Stimulated activated CD4-positive, alpha-beta T cell treated with anti-CD3 and anti-CD28 coated beads, TNF-alpha, amount 100 ng/mL, for 48 hours (primary cell): ENCODE data around the gene PCDHGB1.
"Not testable (repeated sequence)": the region's sequence is repeated elsewhere in the genome, so short reads cannot be mapped to it uniquely, and the experiment has no call there.

ENCODE experiments used
- DNase-seq, 3 donors: peaks; one replicate each; pipeline ENCODE4 v3.0.0-alpha.2; 2020; ENCODE audit warnings: low read depth in 3 of 3

The PCDHGB1 gene

DNA sequence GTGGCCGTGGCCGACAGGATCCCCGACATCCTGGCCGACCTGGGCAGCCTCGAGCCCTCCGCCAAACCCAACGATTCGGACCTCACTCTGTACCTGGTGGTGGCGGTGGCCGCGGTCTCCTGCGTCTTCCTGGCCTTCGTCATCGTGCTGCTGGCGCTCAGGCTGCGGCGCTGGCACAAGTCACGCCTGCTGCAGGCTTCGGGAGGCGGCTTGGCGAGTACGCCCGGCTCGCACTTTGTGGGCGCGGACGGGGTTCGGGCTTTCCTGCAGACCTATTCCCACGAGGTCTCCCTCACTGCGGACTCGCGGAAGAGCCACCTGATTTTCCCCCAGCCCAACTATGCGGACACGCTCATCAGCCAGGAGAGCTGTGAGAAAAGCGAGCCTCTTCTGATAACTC is 3.9 kb upstream of the PCDHGB1 start:
- not testable (repeated sequence) for DNase-seq

DNA sequence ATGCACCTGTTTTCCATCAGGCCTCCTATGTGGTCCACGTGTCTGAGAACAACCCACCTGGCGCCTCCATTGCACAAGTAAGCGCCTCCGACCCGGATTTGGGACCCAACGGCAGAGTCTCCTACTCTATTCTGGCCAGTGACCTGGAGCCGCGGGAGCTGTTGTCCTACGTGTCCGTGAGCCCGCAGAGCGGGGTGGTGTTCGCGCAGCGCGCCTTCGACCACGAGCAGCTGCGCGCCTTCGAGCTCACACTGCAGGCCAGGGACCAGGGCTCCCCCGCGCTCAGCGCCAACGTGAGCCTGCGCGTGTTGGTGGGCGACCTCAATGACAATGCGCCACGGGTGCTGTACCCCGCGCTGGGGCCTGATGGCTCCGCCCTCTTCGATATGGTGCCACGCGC is 1.7 kb downstream of the PCDHGB1 start:
- DNase-seq: no peak

DNA sequence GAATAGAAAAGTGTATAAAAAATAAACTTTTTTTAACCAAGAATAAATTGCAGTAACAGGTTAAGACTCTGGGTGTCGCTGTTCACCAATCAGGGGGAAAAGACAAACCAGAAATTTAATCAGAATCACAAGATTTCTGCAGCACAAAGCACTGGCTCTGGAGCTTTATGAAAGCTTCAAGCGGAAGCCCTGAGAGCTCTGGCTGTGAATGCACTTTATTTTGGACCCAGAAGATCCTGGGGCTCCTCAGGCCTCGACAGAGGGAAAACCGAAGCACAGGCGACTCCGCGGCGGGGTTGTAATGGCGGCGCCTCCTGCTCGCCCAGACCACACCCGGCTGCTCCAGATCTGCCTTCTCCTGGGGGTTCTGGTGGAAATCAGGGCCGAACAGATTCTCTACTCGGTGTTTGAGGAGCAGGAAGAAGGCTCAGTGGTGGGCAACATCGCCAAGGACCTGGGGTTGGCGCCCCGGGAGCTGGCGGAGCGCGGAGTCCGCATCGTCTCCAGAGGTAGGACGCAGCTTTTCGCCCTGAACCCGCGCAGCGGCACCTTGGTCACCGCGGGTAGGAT is 5.1 kb downstream of the PCDHGB1 start, which contains the start of gene PCDHGA4:
Gene PCDHGA4, plus strand, starts transcription at position 122 of the 570 bp plus-strand sequence. Its CDS starts 87 bp downstream, at position 209.
- no peak for DNase-seq

DNA sequence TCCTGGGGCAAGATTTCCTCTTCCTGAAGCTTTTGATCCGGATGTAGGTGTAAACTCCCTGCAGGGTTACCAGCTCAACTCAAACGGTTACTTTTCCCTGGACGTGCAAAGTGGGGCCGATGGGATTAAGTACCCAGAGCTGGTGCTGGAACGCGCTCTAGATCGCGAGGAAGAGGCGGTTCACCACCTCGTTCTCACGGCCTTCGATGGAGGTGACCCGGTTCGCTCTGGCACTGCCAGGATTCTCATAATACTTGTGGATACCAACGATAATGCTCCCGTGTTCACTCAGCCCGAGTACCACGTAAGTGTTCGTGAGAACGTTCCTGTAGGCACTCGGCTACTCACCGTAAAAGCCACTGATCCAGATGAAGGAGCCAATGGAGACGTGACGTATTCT is 5.7 kb downstream of the PCDHGB1 start:
- no peak for DNase-seq

DNA sequence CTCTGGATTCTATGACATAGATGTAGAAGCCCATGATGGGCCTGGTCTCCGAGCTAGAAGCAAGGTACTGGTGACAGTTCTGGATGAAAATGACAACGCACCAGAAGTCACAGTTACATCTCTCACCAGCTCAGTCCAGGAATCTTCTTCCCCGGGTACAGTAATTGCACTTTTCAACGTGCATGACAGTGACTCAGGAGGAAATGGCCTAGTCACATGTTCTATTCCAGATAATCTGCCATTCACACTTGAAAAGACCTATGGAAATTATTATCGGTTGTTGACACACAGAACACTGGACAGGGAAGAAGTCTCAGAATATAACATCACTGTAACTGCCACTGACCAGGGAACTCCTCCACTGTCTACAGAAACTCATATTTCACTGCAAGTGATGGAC is 6.2 kb downstream of the PCDHGB1 start:
- no peak for DNase-seq

DNA sequence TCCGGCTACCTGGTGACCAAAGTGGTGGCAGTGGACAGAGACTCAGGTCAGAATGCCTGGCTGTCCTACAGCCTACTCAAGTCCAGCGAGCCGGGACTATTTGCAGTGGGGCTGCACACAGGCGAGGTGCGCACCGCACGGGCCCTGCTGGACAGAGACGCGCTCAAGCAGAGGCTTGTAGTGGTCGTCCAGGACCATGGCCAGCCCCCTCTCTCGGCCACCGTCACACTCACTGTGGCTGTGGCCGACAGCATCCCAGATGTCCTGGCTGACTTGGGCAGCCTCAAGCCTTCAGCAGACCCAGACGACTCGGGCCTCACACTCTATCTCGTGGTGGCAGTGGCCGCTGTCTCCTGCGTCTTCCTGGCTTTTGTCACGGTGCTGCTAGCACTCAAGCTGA is 7.1 kb downstream of the PCDHGB1 start:
- DNase-seq: no peak

DNA sequence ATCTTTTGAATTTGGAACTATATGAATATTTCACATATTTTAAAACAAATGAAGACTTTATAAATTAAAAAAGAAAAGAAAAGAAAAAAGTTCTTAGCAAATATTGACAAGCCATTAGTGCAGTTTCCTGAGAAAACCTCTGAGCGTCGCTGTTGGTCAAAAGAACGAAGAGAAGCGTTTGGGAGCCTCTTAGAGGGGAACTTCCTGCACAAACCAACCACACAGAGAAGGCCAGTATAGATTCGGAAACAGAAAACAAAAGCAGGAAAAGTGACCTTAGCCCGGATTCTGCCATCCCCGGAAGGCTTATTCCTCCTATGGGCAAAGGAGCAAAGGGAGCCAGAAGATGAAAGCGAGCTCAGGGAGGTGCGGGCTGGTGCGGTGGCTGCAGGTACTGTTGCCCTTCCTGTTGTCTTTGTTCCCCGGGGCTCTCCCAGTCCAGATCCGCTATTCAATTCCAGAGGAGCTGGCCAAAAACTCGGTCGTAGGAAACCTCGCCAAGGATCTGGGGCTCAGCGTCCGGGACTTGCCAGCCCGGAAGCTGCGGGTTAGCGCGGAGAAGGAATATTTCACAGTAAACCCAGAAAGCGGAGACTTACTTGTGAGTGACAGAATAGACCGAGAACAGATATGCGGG is 10.0 kb downstream of the PCDHGB1 start, which contains the start of gene PCDHGB2:
Gene PCDHGB2, plus strand, starts transcription at position 205 of the 637 bp plus-strand sequence. Its CDS starts 142 bp downstream, at position 347.
- DNase-seq: no peak

DNA sequence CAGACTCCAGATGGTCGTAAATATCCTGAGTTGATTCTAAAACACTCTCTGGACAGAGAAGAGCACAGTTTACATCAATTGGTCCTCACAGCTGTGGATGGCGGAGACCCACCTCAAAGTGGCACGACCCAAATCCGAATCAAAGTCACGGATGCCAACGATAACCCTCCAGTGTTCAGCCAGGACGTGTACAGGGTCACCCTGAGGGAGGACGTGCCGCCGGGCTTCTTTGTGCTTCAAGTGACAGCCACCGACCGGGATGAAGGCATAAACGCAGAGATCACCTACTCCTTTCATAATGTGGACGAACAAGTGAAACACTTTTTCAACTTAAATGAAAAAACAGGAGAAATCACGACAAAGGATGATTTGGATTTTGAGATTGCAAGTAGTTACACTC is 10.8 kb downstream of the PCDHGB1 start:
- no peak for DNase-seq

DNA sequence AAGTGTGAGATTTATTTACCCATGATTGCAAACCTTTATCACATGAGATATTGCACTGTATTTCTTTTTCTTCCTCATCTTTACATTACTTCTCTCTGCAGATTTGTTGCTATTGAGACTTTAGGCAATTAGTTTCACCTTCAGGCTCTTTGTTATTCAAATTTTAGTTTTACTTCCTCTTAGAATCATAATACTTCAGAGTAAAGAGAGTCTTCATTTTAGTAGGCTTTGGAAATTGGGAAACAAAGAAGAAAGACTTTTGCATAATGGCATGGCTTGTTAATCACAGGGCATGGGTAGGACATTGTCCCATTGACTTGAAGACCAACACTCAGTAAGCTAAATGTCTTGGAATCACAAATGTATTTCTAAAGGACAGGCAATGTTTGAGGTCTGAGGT is 12.8 kb downstream of the PCDHGB1 start:
- no peak for DNase-seq

DNA sequence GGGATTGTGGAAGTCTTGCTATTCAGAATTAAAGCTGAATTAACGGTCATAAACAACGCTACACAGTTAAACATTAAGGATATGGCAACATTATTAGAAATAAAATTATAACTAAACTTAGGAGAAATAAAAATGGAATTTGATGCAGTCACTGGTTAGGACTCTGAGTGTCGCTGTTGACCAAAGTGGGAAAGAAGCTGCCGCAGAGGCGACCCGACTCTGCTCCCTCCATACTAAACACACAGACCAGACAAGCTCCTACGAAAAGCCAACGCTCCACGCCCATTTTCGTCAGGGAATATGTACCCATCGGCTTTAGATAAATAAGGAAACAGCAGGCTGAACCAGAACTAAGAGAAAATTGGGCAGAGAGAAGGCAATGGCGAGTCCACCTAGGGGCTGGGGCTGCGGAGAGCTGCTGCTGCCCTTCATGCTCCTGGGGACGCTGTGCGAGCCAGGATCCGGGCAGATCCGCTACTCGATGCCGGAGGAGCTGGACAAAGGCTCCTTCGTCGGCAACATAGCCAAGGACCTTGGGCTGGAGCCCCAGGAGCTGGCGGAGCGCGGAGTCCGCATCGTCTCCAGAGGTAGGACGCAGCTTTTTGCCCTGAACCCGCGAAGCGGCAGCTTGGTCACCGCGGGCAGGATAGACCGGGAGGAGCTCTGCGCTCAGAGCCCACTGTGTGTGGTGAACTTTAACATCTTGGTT is 14.2 kb downstream of the PCDHGB1 start, which contains the start of gene PCDHGA5:
Gene PCDHGA5, plus strand, starts transcription at position 211 of the 709 bp plus-strand sequence. Its CDS starts 169 bp downstream, at position 380.
- DNase-seq: no peak

DNA sequence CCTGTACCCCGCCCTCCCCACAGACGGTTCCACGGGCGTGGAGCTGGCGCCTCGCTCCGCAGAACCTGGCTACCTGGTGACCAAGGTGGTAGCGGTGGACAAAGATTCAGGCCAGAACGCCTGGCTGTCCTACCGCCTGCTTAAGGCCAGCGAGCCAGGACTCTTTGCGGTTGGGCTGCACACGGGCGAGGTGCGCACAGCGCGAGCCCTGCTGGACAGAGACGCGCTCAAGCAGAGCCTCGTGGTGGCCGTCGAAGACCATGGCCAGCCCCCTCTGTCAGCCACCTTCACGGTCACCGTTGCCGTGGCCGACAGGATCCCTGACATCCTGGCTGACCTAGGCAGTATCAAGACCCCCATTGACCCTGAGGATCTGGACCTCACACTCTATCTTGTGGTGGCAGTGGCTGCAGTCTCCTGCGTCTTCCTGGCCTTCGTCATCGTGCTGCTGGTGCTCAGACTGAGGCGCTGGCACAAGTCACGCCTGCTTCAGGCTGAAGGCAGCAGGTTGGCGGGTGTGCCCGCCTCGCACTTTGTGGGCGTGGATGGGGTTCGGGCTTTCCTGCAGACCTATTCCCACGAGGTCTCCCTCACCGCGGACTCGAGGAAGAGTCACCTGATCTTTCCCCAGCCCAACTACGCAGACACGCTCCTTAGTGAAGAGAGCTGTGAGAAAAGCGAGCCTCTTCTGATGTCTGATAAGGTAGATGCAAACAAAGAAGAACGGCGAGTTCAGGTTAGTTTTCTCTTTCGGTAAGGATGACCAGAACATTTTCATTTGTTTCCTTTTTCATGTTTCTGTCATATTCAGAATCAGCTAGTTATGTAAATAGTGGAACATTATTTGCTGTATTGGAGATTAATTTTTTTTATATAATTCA is 16.4 kb downstream of the PCDHGB1 start:
- DNase-seq: no peak

DNA sequence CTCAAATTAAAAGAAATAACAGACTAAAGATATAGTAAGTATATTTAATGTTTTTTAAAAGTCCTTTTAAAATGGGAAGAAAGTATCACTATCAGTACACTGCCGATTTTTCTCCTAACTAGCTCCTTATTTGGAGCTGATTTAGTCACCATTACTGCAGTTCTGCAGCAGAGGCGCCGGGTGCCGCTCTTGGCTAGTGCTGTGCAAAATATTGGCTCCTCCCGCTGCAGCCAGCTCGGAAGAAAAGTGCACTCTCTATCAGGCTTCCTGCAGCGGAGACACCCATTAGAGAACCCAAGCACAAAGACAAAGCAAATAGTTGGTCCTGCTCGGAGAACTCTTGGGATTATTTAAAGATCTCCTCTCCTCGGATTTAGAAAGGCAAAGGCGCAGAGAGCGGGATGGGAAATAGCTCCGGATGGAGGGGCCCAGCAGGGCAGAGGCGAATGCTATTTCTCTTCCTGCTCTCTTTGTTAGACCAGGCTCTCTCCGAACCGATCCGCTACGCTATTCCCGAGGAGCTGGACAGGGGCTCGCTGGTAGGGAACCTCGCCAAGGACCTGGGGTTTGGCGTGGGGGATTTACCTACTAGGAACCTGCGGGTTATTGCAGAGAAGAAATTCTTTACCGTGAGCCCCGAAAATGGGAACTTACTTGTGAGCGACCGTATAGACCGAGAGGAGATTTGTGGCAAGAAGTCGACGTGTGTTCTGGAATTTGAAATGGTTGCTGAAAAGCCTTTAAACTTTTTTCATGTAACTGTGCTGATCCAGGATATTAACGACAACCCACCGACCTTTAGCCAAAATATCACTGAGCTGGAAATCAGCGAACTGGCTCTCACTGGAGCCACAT is 20.3 kb downstream of the PCDHGB1 start, which contains the start of gene PCDHGB3:
Gene PCDHGB3, plus strand, starts transcription at position 249 of the 855 bp plus-strand sequence. Its CDS starts 153 bp downstream, at position 402.
- no peak for DNase-seq

DNA sequence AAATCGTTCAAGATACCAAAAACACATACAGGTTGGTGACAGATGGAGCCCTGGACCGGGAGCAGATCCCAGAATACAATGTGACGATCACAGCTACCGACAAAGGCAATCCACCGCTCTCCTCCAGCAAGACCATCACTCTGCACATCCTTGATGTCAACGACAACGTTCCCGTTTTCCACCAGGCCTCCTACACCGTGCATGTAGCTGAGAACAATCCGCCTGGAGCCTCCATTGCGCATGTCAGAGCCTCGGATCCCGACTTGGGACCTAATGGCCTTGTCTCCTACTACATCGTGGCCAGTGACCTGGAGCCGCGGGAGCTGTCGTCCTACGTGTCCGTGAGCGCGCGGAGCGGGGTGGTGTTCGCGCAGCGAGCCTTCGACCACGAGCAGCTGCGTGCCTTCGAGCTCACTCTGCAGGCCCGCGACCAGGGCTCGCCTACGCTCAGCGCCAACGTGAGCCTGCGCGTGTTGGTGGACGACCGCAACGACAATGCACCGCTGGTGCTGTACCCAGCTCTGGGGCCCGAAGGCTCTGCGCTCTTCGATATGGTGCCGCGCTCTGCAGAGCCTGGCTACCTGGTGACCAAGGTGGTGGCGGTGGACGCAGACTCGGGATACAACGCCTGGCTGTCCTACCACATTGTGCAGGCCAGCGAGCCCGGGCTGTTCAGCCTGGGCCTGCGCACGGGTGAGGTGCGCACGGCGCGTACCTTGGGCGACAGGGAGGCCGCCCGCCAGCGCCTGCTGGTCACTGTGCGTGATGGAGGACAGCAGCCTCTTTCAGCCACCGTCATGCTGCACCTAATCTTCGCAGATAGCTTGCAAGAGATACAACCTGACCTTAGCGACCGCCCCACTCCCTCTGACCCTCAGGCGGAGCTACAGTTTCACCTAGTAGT is 21.9 kb downstream of the PCDHGB1 start:
- no peak for DNase-seq

DNA sequence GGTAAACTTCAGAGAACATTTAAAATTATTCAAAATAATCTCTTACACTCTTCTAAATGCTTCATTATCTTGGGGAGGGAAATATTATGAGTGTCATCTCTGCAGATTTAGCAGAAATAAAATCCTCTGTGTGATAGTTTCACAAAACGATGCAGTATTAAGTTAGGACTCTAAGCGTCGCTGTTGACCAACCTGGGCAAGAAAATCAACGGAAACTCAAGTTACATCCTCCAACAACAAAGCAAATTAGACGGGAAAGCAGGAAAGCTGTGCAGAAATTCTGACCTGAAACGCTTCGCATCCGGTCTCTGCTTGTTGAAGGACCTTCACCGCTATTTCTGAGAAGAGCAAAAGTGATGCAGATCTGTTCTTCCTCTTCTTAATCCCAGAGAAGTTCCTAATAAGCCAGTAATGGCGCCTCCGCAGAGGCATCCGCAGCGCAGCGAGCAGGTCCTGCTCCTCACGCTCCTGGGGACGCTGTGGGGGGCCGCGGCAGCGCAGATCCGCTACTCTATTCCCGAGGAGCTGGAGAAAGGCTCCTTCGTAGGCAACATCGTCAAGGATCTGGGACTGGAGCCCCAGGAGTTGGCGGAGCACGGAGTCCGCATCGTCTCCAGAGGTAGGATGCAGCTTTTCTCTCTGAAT is 23.9 kb downstream of the PCDHGB1 start, which contains the start of gene PCDHGA6:
Gene PCDHGA6, plus strand, starts transcription at position 219 of the 645 bp plus-strand sequence. Its CDS starts 193 bp downstream, at position 412.
- DNase-seq: no peak

DNA sequence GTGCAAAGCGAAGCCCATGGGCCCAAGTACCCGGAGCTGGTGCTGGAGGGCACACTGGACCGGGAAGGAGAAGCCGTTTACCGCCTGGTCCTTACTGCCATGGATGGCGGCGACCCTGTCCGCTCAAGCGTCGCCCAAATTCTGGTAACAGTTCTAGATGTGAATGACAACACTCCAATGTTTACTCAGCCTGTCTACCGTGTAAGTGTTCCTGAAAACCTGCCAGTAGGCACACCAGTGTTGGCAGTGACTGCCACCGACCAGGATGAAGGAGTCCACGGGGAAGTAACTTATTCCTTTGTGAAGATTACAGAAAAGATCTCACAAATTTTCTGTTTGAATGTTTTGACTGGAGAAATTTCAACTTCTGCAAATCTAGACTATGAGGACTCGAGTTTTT is 24.7 kb downstream of the PCDHGB1 start:
- no peak for DNase-seq

DNA sequence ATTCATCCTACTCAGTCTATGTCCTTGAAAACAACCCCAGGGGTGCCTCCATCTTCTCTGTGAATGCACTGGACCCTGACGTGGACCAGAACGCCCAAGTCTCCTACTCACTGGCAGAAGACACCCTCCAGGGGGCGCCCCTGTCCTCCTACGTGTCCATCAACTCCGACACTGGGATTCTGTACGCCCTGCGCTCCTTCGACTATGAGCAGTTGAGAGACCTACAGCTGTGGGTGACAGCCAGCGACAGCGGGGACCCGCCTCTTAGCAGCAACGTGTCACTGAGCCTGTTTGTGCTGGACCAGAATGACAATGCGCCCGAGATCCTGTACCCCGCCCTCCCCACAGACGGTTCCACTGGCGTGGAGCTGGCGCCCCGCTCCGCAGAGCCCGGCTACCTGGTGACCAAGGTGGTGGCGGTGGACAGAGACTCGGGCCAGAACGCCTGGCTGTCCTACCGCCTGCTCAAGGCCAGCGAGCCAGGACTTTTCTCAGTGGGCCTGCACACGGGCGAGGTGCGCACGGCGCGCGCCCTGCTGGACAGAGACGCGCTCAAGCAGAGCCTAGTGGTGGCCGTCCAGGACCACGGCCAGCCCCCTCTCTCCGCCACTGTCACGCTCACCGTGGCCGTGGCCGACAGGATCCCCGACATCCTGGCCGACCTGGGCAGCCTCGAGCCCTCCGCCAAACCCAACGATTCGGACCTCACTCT is 25.7 kb downstream of the PCDHGB1 start:
- not testable (repeated sequence) for DNase-seq

DNA sequence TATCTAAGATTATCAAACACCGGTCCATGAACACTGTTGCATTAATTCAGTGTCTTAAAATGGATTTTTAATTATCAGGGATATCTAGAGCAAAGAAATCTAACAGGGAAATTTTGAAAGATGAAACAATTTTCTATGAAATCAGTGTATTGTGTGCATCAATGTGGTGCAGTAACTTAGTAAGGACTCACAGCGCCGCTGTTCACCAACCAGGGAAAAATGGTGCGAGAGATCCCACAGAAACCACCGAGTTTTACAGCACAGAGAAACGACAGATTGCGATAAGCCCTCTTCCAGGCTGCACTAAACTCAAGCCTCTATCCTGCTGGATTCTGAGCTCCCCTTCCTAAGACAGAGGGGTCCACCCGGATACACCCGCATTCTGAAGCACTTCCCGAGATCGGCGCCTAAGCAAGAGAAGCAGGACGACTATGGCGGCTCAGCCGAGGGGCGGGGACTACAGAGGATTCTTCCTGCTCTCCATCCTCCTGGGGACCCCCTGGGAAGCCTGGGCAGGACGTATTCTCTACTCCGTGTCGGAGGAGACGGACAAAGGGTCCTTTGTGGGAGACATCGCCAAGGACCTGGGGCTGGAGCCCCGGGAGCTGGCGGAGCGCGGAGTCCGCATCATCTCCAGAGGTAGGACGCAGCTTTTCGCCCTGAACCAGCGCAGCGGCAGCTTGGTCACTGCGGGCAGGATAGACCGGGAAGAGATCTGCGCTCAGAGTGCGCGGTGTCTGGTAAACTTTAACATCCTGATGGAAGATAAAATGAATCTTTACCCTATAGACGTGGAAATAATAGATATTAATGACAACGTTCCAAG is 32.8 kb downstream of the PCDHGB1 start, which contains the start of gene PCDHGA7:
Gene PCDHGA7, plus strand, starts transcription at position 274 of the 826 bp plus-strand sequence. Its CDS starts 158 bp downstream, at position 432.
- no peak for DNase-seq
